Measurements from ENCODE around the gene NCAPD3. TPM values are rescaled to one million over a fixed set of nuclear protein-coding genes. Genes with fewer than 3 reads are reported as not detected.

NCAPD3 gene
- total and polyA plus RNA-seq, 4 donors = 4.4 to 23.5 (median 16.5) TPM

DNA sequence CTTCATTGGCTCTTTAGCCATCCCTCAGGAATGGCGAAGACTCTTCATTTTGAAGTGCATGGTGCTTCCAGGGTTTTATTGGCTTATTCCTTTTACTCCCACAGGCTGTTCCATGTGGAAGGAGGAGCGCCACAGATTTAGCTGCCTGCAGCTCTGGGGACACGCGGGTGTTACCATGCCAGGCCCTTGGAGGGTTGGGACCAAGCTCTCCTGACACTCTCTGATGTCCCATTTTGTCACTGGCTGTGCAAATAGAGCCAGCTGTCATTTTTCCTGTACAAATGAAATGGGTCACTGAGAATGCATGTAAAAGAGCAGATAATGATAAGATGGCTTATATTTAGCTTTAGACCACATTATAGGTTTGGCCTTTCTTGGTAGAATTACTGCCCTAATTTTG, 20.1 kb upstream of the NCAPD3 start:
- TF ChIP-seq, protein P1, sequence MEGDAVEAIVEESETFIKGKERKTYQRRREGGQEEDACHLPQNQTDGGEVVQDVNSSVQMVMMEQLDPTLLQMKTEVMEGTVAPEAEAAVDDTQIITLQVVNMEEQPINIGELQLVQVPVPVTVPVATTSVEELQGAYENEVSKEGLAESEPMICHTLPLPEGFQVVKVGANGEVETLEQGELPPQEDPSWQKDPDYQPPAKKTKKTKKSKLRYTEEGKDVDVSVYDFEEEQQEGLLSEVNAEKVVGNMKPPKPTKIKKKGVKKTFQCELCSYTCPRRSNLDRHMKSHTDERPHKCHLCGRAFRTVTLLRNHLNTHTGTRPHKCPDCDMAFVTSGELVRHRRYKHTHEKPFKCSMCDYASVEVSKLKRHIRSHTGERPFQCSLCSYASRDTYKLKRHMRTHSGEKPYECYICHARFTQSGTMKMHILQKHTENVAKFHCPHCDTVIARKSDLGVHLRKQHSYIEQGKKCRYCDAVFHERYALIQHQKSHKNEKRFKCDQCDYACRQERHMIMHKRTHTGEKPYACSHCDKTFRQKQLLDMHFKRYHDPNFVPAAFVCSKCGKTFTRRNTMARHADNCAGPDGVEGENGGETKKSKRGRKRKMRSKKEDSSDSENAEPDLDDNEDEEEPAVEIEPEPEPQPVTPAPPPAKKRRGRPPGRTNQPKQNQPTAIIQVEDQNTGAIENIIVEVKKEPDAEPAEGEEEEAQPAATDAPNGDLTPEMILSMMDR (IDR thresholded peaks at IDR 0.05; ENCODE audit: control extremely low read depth, extremely low read depth) = no peak
- Histone ChIP-seq H3K4me3 (no peak overlapping the region), H3K9me3 (ENCODE audit: control insufficient read depth in 4 of 4, insufficient read depth in 3 of 4, low read length in 3 of 4) (no peaks in the 10 kb centered on the region), H3K4me1 (ENCODE audit: control insufficient read depth in 5 of 5, insufficient read depth in 5 of 5, low read length in 5 of 5) (no peaks in the 10 kb centered on the region), H3K36me3 (ENCODE audit: control insufficient read depth in 4 of 4, insufficient read depth in 4 of 4, low read length in 4 of 4) (peaks cover 16 to 68% (median 43%) of the 10 kb centered on the region in 4 donors), H3K27me3 (ENCODE audit: control insufficient read depth in 3 of 3, insufficient read depth in 3 of 3, low read length in 2 of 3) (no peaks in the 10 kb centered on the region), H3K27ac (ENCODE audit: low read depth in 1 of 2, low read length in 1 of 2) (no peak overlapping the region), H3K9ac (ENCODE audit: insufficient read depth in 1 of 2, low read length in 2 of 2) (no peak overlapping the region)
- no peak for DNase-seq
- whole genome bisulfite sequencing, 2 donors = 98 to 99% methylated on average over 4 of the region's 4 CpGs
- no peak for ATAC-seq (ENCODE audit: insufficient read depth, low FRiP score)

DNA sequence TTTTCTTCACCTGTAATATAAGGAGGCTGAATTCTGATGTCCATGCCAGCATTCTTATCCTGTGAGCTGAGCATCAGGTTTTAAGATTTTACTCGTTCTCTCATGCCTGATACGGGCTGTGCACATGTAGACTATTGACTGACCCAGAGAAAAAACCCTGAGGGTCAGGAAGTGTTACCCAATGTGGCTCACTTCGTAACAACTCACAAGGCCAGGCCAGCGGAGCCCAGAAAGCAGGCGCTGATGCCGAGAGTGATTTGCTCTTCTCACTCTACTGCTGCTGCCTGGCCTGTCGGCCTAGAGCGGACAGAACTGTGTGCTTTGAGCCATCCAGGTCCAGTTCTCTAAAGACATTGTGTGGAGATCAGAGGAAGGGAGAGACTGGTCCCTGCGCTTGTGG, 18.6 kb upstream of the NCAPD3 start:
- ATAC-seq (ENCODE audit: insufficient read depth, low FRiP score) (no peak), DNase-seq (no peak)
- Histone ChIP-seq H3K4me3 (no peak overlapping the region), H3K9ac (ENCODE audit: insufficient read depth in 1 of 2, low read length in 2 of 2) (no peak overlapping the region), H3K36me3 (ENCODE audit: control insufficient read depth in 4 of 4, insufficient read depth in 4 of 4, low read length in 4 of 4) (peaks cover 11 to 60% (median 40%) of the 10 kb centered on the region in 4 donors), H3K9me3 (ENCODE audit: control insufficient read depth in 4 of 4, insufficient read depth in 3 of 4, low read length in 3 of 4) (no peaks in the 10 kb centered on the region), H3K4me1 (ENCODE audit: control insufficient read depth in 5 of 5, insufficient read depth in 5 of 5, low read length in 5 of 5) (no peaks in the 10 kb centered on the region), H3K27me3 (ENCODE audit: control insufficient read depth in 3 of 3, insufficient read depth in 3 of 3, low read length in 2 of 3) (no peaks in the 10 kb centered on the region), H3K27ac (ENCODE audit: low read depth in 1 of 2, low read length in 1 of 2) (no peak overlapping the region)
- 61 to 75% methylated on average over 9 of the region's 9 CpGs for WGBS, 2 donors
- TF ChIP-seq, protein P1 (IDR thresholded peaks at IDR 0.05; ENCODE audit: control extremely low read depth, extremely low read depth) = no peak

DNA sequence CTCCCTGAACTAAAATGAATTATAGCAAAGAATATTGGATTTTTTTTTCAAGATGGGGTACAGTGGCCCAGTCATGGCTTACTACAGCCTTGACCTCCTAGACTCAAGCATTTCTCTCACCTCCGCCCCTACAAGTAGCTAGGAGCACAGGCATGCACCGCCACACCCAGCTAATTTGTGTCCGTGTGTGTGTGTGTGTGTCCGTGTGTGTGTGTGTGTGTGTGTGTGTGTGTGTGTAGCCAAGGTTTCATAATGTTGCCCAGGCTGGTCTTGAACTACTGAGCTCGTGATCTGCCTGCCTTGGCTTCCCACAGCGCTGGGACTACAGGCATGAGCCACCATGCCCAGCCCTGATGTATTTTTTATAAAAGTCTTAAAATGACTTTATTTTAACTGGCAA, 16.8 kb upstream of the NCAPD3 start:
- 72 to 78% methylated on average over 6 of the region's 6 CpGs for WGBS, 2 donors
- DNase-seq (no peak), ATAC-seq (ENCODE audit: insufficient read depth, low FRiP score) (no peak)
- Histone ChIP-seq H3K27ac (ENCODE audit: low read depth in 1 of 2, low read length in 1 of 2) (no peak overlapping the region), H3K27me3 (ENCODE audit: control insufficient read depth in 3 of 3, insufficient read depth in 3 of 3, low read length in 2 of 3) (no peaks in the 10 kb centered on the region), H3K9me3 (ENCODE audit: control insufficient read depth in 4 of 4, insufficient read depth in 3 of 4, low read length in 3 of 4) (no peaks in the 10 kb centered on the region), H3K36me3 (ENCODE audit: control insufficient read depth in 4 of 4, insufficient read depth in 4 of 4, low read length in 4 of 4) (peaks cover 11 to 45% (median 38%) of the 10 kb centered on the region in 4 donors), H3K4me3 (no peak overlapping the region), H3K4me1 (ENCODE audit: control insufficient read depth in 5 of 5, insufficient read depth in 5 of 5, low read length in 5 of 5) (no peaks in the 10 kb centered on the region), H3K9ac (ENCODE audit: insufficient read depth in 1 of 2, low read length in 2 of 2) (no peak overlapping the region)
- TF ChIP-seq, protein P1 (IDR thresholded peaks at IDR 0.05; ENCODE audit: control extremely low read depth, extremely low read depth) = no peak

DNA sequence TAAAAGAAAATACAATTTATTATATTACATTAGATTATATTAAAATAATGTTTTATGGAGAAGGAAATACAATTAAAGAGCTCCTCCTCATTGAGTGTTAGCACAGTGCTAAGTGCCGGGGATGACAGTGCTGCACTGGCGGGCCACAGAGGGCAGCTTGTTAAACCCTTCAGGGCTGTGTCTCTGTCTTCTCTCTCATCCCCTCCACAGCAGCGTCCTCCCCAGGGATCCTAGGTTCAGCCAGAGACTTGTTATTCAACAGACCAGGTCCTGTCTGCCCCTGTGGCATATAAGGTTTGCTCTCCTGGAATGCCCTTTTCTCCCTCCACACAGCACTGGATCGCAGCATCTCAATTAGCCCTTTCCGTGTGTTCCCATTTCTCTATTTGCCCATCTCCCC, 15.2 kb upstream of the NCAPD3 start:
- Histone ChIP-seq H3K36me3 (ENCODE audit: control insufficient read depth in 4 of 4, insufficient read depth in 4 of 4, low read length in 4 of 4) (peaks cover 11 to 42% (median 40%) of the 10 kb centered on the region in 4 donors), H3K9ac (ENCODE audit: insufficient read depth in 1 of 2, low read length in 2 of 2) (no peak overlapping the region), H3K4me1 (ENCODE audit: control insufficient read depth in 5 of 5, insufficient read depth in 5 of 5, low read length in 5 of 5) (peaks cover 0 to 2% (median 0%) of the 10 kb centered on the region in 5 donors), H3K27me3 (ENCODE audit: control insufficient read depth in 3 of 3, insufficient read depth in 3 of 3, low read length in 2 of 3) (no peaks in the 10 kb centered on the region), H3K4me3 (no peak overlapping the region), H3K9me3 (ENCODE audit: control insufficient read depth in 4 of 4, insufficient read depth in 3 of 4, low read length in 3 of 4) (no peaks in the 10 kb centered on the region), H3K27ac (ENCODE audit: low read depth in 1 of 2, low read length in 1 of 2) (no peak overlapping the region)
- WGBS, 2 donors = 98 to 100% methylated on average over 5 of the region's 5 CpGs
- TF ChIP-seq, protein P1 (IDR thresholded peaks at IDR 0.05; ENCODE audit: control extremely low read depth, extremely low read depth) = no peak
- ATAC-seq (ENCODE audit: insufficient read depth, low FRiP score) (no peak), DNase-seq (no peak)

Data from lung (tissue), 12 donors.